Prostate gland (tissue), 2 donors: ENCODE data around the gene TNFSF12.

Experiments
- POLR2A ChIP-seq: fragments of 450-650 bp; IDR thresholded peaks from one replicate; pipeline ENCODE4 v1.6.1; 2016; ENCODE audit warnings: antibody characterized with exemption, mild to moderate bottlenecking
- TF ChIP-seq, protein P1 (sequence below), 4 experiments: fragments of 200-600 bp in 2 of 4; fragments of 450-650 bp in 2 of 4; sonication (generic) in 2 of 4; IDR thresholded peaks; 1 replicate in 3 of 4; 2 replicates in 1 of 4; pipeline ENCODE4 v1.5.1; 2016 to 2019; ENCODE audit warnings: antibody characterized with exemption in 4 of 4, mild to moderate bottlenecking in 2 of 4, moderate library complexity in 2 of 4

DNA sequence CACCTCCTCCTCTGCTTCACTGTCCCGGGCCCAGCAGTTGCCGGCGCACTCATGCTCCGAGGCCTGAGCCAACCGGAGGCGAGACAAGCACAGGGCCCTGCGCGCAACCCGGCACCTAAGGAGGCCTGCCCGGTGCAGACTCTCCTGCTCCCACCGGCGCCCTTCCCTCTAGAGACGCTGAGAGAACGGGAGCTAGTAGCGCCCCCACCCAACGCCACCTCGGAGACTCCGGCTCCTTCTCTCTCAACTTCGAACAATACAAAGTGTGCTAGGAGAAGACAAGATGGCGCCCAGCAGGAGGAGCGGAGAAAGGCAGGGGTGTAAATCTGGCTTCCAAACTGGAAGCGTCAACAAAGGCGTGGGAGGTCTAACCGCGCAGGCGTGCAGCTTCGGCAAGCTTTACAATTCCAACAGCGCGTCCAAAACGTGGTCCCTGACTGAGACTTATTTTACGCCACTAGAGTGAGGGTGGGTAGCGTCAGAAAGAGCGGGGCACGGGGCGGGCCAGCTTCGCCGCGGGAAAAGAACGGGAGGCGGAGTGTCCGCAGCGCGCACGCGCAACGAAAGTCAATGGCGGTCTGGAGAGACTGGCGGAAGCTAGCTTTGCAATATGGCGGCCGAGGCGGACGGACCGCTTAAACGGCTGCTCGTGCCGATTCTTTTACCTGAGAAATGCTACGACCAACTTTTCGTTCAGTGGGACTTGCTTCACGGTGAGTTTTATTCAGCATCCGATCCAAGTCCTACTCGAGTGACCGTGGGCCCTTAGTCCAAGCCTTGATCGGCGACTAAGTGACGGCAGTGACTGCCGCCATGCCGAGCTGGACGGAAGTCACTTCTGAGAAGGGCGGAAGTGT lies 34.6 kb downstream of the TNFSF12 start, which contains the start of gene MPDU1:
- TF ChIP-seq, protein P1, sequence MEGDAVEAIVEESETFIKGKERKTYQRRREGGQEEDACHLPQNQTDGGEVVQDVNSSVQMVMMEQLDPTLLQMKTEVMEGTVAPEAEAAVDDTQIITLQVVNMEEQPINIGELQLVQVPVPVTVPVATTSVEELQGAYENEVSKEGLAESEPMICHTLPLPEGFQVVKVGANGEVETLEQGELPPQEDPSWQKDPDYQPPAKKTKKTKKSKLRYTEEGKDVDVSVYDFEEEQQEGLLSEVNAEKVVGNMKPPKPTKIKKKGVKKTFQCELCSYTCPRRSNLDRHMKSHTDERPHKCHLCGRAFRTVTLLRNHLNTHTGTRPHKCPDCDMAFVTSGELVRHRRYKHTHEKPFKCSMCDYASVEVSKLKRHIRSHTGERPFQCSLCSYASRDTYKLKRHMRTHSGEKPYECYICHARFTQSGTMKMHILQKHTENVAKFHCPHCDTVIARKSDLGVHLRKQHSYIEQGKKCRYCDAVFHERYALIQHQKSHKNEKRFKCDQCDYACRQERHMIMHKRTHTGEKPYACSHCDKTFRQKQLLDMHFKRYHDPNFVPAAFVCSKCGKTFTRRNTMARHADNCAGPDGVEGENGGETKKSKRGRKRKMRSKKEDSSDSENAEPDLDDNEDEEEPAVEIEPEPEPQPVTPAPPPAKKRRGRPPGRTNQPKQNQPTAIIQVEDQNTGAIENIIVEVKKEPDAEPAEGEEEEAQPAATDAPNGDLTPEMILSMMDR (IDR thresholded peaks at IDR 0.05) = peak in 2 of 4 experiments; percentile 9 to 34
- TF ChIP-seq POLR2A = no peak
